HG02938 (cell line): ENCODE measurements around the gene SLC66A1.

Source experiments
- ATAC-seq: cut with Tn5 transposase; IDR thresholded peaks from one replicate; pipeline ENCODE4 v1.9.1; 2021; ENCODE audit warnings: mild to moderate bottlenecking, moderate library complexity; ENCODE audit not compliant: unreplicated experiment

The SLC66A1 gene

GRCh38 chr1:19342062-19342750, 30.1 kb downstream of the SLC66A1 start:
- no peak for ATAC-seq

GRCh38 chr1:19342894-19343616, 30.9 kb downstream of the SLC66A1 start:
- ATAC-seq = no peak

- ATAC-seq = no peak
Observed at GRCh38 chr1:19343617-19344350, 31.7 kb downstream of the SLC66A1 start.

GRCh38 chr1:19344372-19344810, 32.3 kb downstream of the SLC66A1 start:
- no peak for ATAC-seq

GRCh38 chr1:19344831-19345230, 32.7 kb downstream of the SLC66A1 start:
- ATAC-seq = no peak

- ATAC-seq = no peak
Observed at GRCh38 chr1:19345391-19345790, 33.3 kb downstream of the SLC66A1 start.

- no peak for ATAC-seq
Observed at GRCh38 chr1:19346026-19346425, 33.9 kb downstream of the SLC66A1 start.

- ATAC-seq = no peak
Observed at GRCh38 chr1:19347533-19348172, 35.5 kb downstream of the SLC66A1 start.

GRCh38 chr1:19348441-19349198, 36.5 kb downstream of the SLC66A1 start:
- no peak for ATAC-seq

GRCh38 chr1:19349999-19350398, 37.9 kb downstream of the SLC66A1 start:
- no peak for ATAC-seq

GRCh38 chr1:19350566-19350965, 38.4 kb downstream of the SLC66A1 start:
- ATAC-seq = no peak

- no peak for ATAC-seq
Observed at GRCh38 chr1:19351873-19352272, 39.7 kb downstream of the SLC66A1 start.

- ATAC-seq = no peak
Observed at GRCh38 chr1:19352839-19353238, 40.7 kb downstream of the SLC66A1 start.

GRCh38 chr1:19353596-19353995, 41.5 kb downstream of the SLC66A1 start:
- no peak for ATAC-seq

GRCh38 chr1:19354531-19354981, 42.4 kb downstream of the SLC66A1 start:
- ATAC-seq = no peak

- ATAC-seq = no peak
Observed at GRCh38 chr1:19356266-19356665, 44.1 kb downstream of the SLC66A1 start.

GRCh38 chr1:19357299-19357986, 45.3 kb downstream of the SLC66A1 start:
- no peak for ATAC-seq

GRCh38 chr1:19358710-19359109, 46.6 kb downstream of the SLC66A1 start:
- no peak for ATAC-seq

- no peak for ATAC-seq
Observed at GRCh38 chr1:19359357-19359756, 47.2 kb downstream of the SLC66A1 start.

- ATAC-seq = no peak
Observed at GRCh38 chr1:19360016-19360415, 47.9 kb downstream of the SLC66A1 start.
